Measurements from ENCODE around the gene MRGPRD.
"Not testable (repeated sequence)": the region's sequence is repeated elsewhere in the genome, so short reads cannot be mapped to it uniquely, and the experiment has no call there.

The MRGPRD gene

GRCh38 chr11:68993546-68993945 is 12.8 kb upstream of the MRGPRD start:
- DNase-seq (ENCODE audit: low spot score), result no peak

- no peak for DNase-seq (ENCODE audit: low spot score)
Measured at GRCh38 chr11:68992743-68993255, 12.0 kb upstream of the MRGPRD start.

- no peak for DNase-seq (ENCODE audit: low spot score)
Measured at GRCh38 chr11:68990995-68991780, 10.4 kb upstream of the MRGPRD start.

- DNase-seq (ENCODE audit: low spot score), result no peak
Measured at GRCh38 chr11:68989936-68990606, 9.3 kb upstream of the MRGPRD start.

- no peak for DNase-seq (ENCODE audit: low spot score)
Measured at GRCh38 chr11:68988491-68988890, 7.7 kb upstream of the MRGPRD start.

- DNase-seq (ENCODE audit: low spot score), result no peak
Measured at GRCh38 chr11:68987211-68987610, 6.4 kb upstream of the MRGPRD start.

- no peak for DNase-seq (ENCODE audit: low spot score)
Measured at GRCh38 chr11:68983801-68984200, 3.0 kb upstream of the MRGPRD start.

- DNase-seq (ENCODE audit: low spot score), result no peak
Measured at GRCh38 chr11:68982134-68982533, 1.3 kb upstream of the MRGPRD start.

- DNase-seq (ENCODE audit: low spot score), result no peak
Measured at GRCh38 chr11:68979931-68980775, 633 bp downstream of the MRGPRD start.

- no peak for DNase-seq (ENCODE audit: low spot score)
Measured at GRCh38 chr11:68978931-68979594, 1.7 kb downstream of the MRGPRD start.

GRCh38 chr11:68978626-68978930 is 2.2 kb downstream of the MRGPRD start:
- DNase-seq (ENCODE audit: low spot score), result no peak

- no peak for DNase-seq (ENCODE audit: low spot score)
Measured at GRCh38 chr11:68977781-68978625, 2.8 kb downstream of the MRGPRD start.

GRCh38 chr11:68976563-68976962 is 4.2 kb downstream of the MRGPRD start:
- DNase-seq (ENCODE audit: low spot score), result no peak

GRCh38 chr11:68976095-68976494 is 4.7 kb downstream of the MRGPRD start:
- no peak for DNase-seq (ENCODE audit: low spot score)

- no peak for DNase-seq (ENCODE audit: low spot score)
Measured at GRCh38 chr11:68974421-68975194, 6.2 kb downstream of the MRGPRD start.

GRCh38 chr11:68973706-68974105 is 7.1 kb downstream of the MRGPRD start:
- not testable (repeated sequence) for DNase-seq (ENCODE audit: low spot score)

- DNase-seq (ENCODE audit: low spot score), result no peak
Measured at GRCh38 chr11:68973219-68973618, 7.6 kb downstream of the MRGPRD start.

- no peak for DNase-seq (ENCODE audit: low spot score)
Measured at GRCh38 chr11:68970921-68971636, 9.7 kb downstream of the MRGPRD start.

- no peak for DNase-seq (ENCODE audit: low spot score)
Measured at GRCh38 chr11:68969386-68969785, 11.4 kb downstream of the MRGPRD start.

Data from putamen (tissue), 1 donor.